Thymus (tissue), 11 donors: ENCODE results near the gene FLNC. TPM values are rescaled to one million over a fixed set of nuclear protein-coding genes. Genes with fewer than 3 reads are reported as not detected.
A peak's percentile ranks its signal among the peaks of the same experiment; 100 is the strongest.

Experiments
- DNase-seq, 9 donors: peaks; one replicate each; pipeline ENCODE4 v3.0.0-alpha.2; 2013; ENCODE audit warnings: low spot score in 9 of 9, low read depth in 6 of 9, missing footprints in 1 of 9
- H3K27ac ChIP-seq, 2 donors: one replicate each; pipeline ENCODE4 v1.5.1; 2013; ENCODE audit warnings: control low read depth in 1 of 2, low read depth in 1 of 2, low read length in 1 of 2, mild to moderate bottlenecking in 1 of 2, moderate library complexity in 1 of 2
- H3K27me3 ChIP-seq, 2 donors: one replicate each; pipeline ENCODE4 v1.5.1; 2013; ENCODE audit warnings: low read length in 1 of 2; ENCODE audit not compliant: control insufficient read depth in 2 of 2, insufficient read depth in 1 of 2
- H3K36me3 ChIP-seq, 2 donors: one replicate each; pipeline ENCODE4 v1.5.1; 2013; ENCODE audit warnings: low read length in 1 of 2, mild to moderate bottlenecking in 1 of 2, moderate library complexity in 1 of 2; ENCODE audit not compliant: control insufficient read depth in 2 of 2, insufficient read depth in 2 of 2
- H3K4me1 ChIP-seq, 2 donors: one replicate each; pipeline ENCODE4 v1.5.1; 2013; ENCODE audit warnings: low read length in 2 of 2; ENCODE audit not compliant: control insufficient read depth in 2 of 2, insufficient read depth in 2 of 2
- H3K4me3 ChIP-seq, 2 donors: one replicate each; pipeline ENCODE4 v1.5.1; 2013; ENCODE audit warnings: low read length in 2 of 2, control low read depth in 1 of 2, mild to moderate bottlenecking in 1 of 2
- H3K9me3 ChIP-seq, 2 donors: one replicate each; pipeline ENCODE4 v1.5.1; 2013; ENCODE audit warnings: low read length in 1 of 2, mild to moderate bottlenecking in 1 of 2; ENCODE audit not compliant: control insufficient read depth in 2 of 2, insufficient read depth in 1 of 2
- WGBS: extraction: QIAGEN DNeasy Blood & Tissue Kit; methylation state at CpG from one replicate; pipeline ENCODE4 v1.1.7; 2013; 5-methylcytosine and 5-hydroxymethylcytosine counted together
- polyA plus RNA-seq: library from polyadenylated mRNA; stranded (reverse); fragments of 200-250 nt; gene quantifications from one replicate; pipeline ENCODE4 v1.2.3, GENCODE V29; 2013
- total RNA-seq: library from RNA; stranded (reverse); fragments of 120-200 nt; gene quantifications from one replicate; pipeline ENCODE4 v1.2.4, GENCODE V29; 2013
- donor health status: healthy.

The FLNC gene
- total and polyA plus RNA-seq, 2 donors, result 0.71 to 0.96 TPM

- no peak overlapping the region for H3K4me3 ChIP-seq
- H3K27ac ChIP-seq, result no peak overlapping the region
- H3K9me3 ChIP-seq, result no peaks in the 10 kb centered on the region
- no peak for DNase-seq
- H3K4me1 ChIP-seq, result no peaks in the 10 kb centered on the region
- peaks cover 0 to 2% of the 10 kb centered on the region in 2 donors for H3K27me3 ChIP-seq
- WGBS, result 97% methylated on average over 21 of the region's 21 CpGs
- H3K36me3 ChIP-seq, result no peaks in the 10 kb centered on the region
Observed at GRCh38 chr7:128854396-128854795, 24.2 kb downstream of the FLNC start.

GRCh38 chr7:128855559-128855958 lies 25.4 kb downstream of the FLNC start:
- DNase-seq, result no peak

DNA sequence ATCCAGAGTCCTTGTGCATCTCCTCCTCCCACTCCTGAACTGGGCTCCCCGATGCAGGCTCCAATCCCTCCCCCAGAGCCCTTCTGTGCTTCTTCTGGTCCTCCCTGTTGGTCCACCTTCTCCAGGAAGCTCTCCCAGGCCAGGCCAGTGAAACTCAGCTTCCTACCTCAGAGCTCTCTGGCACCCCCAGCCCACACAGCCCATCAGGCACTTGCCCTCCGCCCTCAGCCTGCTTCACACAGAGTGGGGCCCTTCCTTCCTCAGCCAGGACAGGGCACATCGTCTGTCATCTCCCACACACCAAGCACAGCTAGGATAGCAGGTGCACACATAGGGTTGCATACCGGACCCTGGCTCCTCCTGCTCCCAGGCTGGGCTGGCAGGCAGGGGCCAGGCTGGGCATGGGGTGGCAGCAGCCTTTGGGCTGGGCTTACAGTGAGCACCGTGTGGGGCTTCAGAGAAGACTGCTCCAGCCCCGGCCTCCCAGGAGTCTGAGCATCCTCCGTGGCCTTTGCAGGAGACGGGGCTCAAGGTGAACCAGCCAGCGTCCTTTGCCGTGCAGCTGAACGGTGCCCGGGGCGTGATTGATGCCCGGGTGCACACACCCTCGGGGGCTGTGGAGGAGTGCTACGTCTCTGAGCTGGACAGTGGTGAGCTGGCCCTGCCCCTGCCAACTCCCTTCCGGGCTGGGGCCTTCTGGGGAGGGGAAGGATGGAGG lies 26.0 kb downstream of the FLNC start:
- no peak overlapping the region for H3K27ac ChIP-seq
- no peak for DNase-seq
- WGBS, result 95% methylated on average over 17 of the region's 17 CpGs
- no peaks in the 10 kb centered on the region for H3K36me3 ChIP-seq
- H3K4me3 ChIP-seq, result no peak overlapping the region
- peaks cover 0 to 2% of the 10 kb centered on the region in 2 donors for H3K27me3 ChIP-seq
- H3K9me3 ChIP-seq, result no peaks in the 10 kb centered on the region
- peaks cover 0 to 11% of the 10 kb centered on the region in 2 donors for H3K4me1 ChIP-seq

More at GRCh38 chr7:128855559-128855958, 25.4 kb downstream of the FLNC start:
- Histone ChIP-seq H3K36me3 (no peaks in the 10 kb centered on the region), H3K4me3 (no peak overlapping the region), H3K9me3 (no peaks in the 10 kb centered on the region), H3K4me1 (peaks cover 0 to 10% of the 10 kb centered on the region in 2 donors), H3K27me3 (peaks cover 0 to 2% of the 10 kb centered on the region in 2 donors), H3K27ac (no peak overlapping the region)
- WGBS, result 96% methylated on average over 3 of the region's 3 CpGs

GRCh38 chr7:128858380-128859231 lies 28.4 kb downstream of the FLNC start:
- H3K27ac ChIP-seq, result no peak overlapping the region
- DNase-seq, result no peak

DNA sequence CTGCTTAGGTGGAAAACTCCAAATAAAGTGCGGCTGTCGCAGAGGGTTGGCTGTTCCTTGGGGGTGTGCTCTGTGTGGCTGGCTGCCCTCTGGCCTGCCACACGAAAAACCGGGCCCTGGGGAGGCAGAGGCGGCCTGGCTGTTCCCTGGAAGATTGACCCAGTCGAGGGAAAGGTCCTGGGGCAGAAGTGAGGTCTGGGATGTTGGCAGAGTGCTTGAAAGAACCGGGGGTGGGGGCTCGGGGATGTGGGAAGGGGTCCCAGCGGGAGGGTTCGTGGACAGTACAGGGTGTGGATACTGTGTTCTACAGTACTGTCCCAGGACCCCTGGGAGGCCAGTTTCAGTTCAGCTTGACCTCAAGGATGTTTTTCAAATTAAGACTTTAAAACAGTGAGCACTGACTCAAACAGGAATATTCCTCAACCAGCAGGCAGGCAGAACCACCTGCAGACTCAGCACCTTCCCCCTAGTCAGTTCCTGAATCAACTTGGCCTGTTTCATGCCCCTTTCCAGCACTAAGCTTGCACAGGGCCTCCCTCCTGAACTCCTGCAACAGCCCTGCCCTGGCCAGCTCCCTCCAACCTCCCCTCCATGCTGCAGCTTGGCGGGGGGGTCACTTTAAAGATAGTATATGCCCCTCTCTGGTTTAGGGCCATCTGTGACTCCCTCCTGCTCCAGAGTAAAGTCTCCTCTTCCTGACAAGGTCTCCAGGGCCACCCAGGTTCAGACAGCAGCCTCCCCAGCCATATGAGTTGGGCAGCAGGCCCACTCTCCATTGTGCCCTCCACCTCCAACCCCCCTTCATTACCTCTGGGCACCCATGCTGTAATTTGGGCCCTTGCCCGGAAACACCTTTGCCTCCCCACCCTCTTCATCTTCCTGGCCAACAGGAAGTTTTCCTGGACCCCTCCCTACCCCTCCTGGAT lies 29.3 kb downstream of the FLNC start:
- no peak overlapping the region for H3K4me3 ChIP-seq
- no peak for DNase-seq
- H3K9me3 ChIP-seq, result no peaks in the 10 kb centered on the region
- 91% methylated on average over 12 of the region's 12 CpGs for WGBS
- peak overlapping the region in 1 of 2 donors; percentile 12 for H3K27ac ChIP-seq
- peaks cover 9 to 24% of the 10 kb centered on the region in 2 donors for H3K4me1 ChIP-seq
- H3K27me3 ChIP-seq, result no peaks in the 10 kb centered on the region
- no peaks in the 10 kb centered on the region for H3K36me3 ChIP-seq

More at GRCh38 chr7:128858380-128859231, 28.4 kb downstream of the FLNC start:
- Histone ChIP-seq H3K9me3 (no peaks in the 10 kb centered on the region), H3K4me3 (no peak overlapping the region), H3K4me1 (peaks cover 4 to 19% of the 10 kb centered on the region in 2 donors), H3K27me3 (no peaks in the 10 kb centered on the region), H3K36me3 (no peaks in the 10 kb centered on the region)
- WGBS, result 93% methylated on average over 18 of the region's 18 CpGs

DNA sequence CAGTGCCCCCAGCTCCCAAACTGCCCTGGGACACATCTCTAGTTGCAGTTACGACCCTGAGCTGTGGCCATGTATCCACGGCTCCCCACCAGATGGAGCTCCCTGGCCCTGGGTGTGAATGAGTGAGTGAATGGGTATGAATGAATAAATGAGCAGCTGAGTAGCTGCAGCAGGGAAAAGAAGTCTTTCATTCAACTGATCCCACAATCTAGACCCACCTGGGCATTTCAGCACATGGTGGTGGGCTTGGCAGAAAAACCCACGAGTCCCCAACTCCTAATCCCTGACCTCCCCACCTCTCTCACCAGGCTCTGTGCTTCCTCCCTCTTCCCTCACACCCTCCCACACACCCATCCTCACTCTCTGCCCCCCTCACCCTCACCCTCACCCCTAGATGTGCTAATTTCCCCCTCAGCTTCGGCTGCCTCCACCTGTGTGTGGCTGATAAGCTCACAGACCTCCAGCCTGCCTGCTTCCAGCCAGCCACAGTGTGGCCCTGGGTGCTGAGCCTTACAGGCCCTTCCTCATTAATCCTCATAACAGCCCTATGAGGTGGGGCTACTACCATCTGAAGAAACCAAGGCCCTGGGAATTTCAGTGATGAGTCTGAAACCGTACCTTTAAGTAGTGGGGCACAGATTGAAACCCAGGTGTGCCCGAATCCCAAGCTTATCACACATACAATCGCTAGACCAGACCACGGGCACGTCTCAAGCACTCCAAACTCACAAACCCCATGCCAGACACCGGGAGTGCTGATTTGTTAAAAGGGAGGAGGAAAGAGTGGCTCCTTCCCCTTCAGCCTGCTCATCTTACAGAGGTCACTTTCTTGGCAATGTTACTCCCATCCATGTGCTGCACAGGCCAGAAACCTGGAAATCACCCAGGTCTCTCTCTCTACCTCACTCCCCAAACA lies 30.2 kb downstream of the FLNC start:
- DNase-seq, result no peak
- no peak overlapping the region for H3K4me3 ChIP-seq
- H3K9me3 ChIP-seq, result no peaks in the 10 kb centered on the region
- H3K36me3 ChIP-seq, result peaks cover 6 to 8% of the 10 kb centered on the region in 2 donors
- H3K27ac ChIP-seq, result no peak overlapping the region
- WGBS, result 41% methylated on average over 10 of the region's 10 CpGs
- H3K27me3 ChIP-seq, result no peaks in the 10 kb centered on the region
- peaks cover 9 to 24% of the 10 kb centered on the region in 2 donors for H3K4me1 ChIP-seq

DNA sequence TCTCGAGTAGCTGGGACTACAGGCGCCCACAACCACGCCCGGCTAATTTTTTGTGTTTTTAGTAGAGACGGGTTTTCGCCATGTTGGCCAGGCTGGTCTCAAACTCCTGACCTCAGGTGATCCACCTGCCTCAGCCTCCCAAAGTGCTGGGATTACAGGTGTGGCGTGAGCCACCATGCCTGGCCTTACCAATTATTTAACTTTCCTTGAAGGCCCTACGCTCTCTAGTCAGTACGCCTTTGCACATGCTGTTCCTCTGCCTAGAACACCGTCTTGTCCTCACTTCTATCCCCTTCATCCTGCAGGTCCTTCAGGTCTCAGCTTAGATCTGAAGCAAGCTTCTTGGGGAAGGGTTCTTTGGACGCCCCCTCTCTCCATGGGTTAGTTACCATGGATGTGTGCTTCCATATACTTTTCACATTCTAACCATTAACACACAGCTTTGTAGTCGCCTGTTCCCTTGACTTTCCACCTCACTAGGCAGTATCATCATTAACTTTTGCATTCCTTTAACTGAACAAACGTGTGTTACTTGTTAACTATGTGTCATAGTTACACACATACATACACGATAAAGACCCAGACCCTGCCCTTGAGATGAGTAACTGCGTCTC lies 31.9 kb downstream of the FLNC start:
- Histone ChIP-seq H3K4me3 (peak overlapping the region; percentile 61 to 80), H3K36me3 (peaks cover 14 to 18% of the 10 kb centered on the region in 2 donors), H3K4me1 (peaks cover 9 to 25% of the 10 kb centered on the region in 2 donors), H3K27me3 (no peaks in the 10 kb centered on the region), H3K27ac (no peak overlapping the region), H3K9me3 (peaks cover 0 to 3% of the 10 kb centered on the region in 2 donors)
- 79% methylated on average over 15 of the region's 15 CpGs for WGBS
- no peak for DNase-seq
